HG02571 (cell line): Measurements from ENCODE around the gene CLDN14.

ENCODE experiments used
- ATAC-seq: cut with Tn5 transposase; IDR thresholded peaks from one replicate; pipeline ENCODE4 v1.9.1; 2021; ENCODE audit warnings: mild to moderate bottlenecking, moderate library complexity; ENCODE audit not compliant: unreplicated experiment

Gene CLDN14, protein sequence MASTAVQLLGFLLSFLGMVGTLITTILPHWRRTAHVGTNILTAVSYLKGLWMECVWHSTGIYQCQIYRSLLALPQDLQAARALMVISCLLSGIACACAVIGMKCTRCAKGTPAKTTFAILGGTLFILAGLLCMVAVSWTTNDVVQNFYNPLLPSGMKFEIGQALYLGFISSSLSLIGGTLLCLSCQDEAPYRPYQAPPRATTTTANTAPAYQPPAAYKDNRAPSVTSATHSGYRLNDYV

DNA sequence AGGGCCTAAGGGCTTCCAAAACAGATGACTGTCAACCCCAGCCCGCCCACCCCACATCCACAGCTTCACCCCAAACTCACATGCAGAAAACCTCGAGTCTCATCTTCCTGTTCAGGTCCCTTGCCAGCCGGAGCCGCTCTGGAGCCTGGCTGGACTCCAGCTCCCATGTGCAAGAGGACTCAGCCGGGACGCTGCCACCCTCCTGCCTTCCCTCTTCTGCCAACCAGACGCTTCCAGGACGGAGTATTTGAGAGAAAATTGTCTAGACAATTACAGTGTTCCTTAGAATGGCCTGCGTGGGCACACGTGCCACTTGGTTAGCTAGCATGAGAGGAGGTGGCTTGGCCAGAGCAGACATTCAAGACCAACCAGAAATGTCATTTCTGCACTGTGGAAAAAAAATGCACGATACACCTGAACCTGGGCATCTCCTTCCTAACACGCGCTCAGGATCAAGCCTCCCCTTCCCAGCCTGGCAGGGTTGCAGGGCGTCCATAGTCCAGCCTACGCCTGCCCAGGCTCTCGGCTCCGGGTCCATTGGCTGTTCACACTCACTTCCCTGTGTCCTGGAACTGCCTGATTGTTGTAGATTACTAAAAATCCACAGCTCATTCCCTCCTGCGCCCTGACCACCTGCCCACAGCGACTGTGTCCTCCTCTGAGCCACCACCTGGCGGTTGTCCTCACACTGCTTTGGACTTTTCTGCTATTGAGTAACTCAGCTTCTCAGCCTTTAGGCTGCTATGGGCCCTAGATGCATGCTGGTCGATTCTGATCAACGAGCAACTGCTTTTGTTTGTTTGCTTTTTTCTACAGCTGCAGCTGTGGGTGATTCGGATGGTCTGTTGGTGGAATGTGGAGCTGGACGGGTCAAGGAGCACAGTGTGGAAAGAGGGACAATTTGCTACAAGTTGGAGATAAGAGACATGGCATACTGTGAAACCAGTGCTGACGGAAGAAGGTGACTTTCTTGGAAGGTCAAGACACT is at the start of gene CLDN14:
Gene CLDN14, minus strand, starts transcription at position 708 of the 988 bp plus-strand sequence. CDS start 18,427 bp downstream, outside the sequence.
- ATAC-seq: no peak

DNA sequence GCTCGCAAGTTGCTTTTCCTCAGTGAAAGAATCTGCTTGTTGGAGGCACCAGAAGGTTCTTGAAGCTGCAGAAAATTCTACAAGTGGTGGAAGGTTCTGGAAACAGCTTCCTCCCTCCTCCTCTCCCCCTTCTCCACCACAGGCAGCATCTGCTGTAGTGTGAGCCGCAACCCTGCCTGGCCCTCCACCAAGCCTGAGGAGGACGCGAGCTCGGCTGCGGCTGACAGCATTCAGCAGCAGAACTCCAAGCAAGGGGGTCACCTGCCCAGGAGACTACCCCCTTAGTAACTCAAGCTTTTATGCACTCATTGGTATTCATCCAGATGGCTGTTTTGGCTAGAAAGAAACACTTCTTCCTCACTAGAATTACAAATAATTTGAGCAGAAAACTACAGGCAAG is 48.8 kb upstream of the CLDN14 start:
- ATAC-seq: no peak

DNA sequence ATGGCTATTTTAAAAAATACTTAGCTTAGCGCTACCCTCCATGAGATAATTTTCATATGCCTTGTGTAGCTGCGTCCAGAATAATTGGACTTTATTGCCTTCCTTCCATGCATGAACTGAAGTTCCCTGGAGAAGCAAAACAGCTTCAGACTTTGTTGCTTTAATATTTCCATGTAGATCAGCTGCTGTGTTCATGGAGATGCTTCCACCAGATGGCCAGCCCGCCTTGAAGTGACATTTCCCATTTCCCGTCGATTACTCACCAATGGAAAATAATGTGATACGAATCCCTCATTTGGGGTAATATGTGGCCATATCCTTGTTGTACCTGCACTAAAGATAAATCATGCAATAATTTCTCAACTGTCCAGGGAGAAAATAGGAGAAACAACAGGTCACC is 47.4 kb upstream of the CLDN14 start:
- ATAC-seq: no peak

DNA sequence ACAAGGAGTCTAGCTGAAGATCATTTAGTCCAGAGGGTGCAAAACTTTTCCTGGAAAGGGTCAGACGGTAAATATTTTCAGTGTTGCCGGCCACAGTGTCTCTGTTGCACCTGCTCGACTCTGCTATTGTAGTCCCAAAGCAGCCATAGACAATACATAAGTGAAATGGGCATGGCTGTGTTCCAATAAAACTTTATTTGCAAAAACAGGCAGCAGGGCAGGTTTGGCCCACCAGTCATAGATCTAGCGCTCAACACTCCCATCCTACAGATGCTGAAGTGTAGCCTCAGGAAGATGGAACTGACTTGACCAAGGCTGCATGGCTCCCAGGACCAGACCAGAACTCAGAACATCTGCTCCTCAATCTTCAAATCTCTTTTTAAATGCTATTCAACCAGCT is 46.2 kb upstream of the CLDN14 start:
- no peak for ATAC-seq

DNA sequence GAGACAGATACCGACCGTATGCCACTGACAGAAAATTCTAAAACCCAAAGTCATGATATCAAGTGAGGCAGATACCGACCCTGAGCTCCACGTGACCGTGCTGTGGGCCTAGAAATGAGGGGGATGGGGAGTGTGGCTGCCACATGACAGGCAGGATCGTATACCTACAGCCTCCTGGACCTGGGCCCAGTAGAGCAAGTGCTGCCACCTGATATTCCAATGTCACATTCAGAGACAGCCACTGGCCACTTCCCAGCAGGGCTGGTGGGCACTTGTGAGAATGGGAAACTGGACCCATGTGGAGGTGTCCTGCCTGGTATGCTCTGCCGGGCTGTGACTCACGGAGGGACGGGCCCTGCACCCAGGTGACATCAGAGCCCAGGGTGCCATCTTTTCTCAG is 44.6 kb upstream of the CLDN14 start:
- no peak for ATAC-seq

DNA sequence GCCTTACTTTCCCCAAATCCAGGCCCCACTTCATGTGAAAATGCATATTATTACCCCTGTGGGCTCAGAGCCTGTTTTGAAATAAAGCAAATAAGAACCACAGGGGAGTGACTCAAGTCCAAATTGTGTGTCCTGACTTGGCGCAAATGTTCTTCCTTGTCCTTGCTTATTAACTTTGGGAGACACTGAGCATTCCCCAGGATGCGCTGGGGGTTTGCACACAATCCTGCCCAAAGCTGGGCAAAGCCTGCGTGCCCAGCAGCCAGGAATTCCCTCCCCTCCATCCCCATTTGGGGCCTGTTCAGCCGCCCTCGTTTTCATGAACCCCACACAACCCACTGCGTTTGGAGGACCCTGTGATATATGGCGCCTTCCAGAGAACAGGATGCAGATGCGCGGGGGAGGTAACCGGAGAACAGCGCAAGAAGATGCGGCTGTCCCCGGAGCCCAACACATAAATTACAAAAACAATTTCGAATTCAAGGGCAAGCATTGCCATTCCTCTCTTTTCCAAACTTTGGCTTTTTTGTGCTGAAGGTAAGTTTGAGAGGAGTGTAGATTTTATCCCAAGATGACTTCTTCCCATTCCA is 42.4 kb upstream of the CLDN14 start:
- no peak for ATAC-seq

DNA sequence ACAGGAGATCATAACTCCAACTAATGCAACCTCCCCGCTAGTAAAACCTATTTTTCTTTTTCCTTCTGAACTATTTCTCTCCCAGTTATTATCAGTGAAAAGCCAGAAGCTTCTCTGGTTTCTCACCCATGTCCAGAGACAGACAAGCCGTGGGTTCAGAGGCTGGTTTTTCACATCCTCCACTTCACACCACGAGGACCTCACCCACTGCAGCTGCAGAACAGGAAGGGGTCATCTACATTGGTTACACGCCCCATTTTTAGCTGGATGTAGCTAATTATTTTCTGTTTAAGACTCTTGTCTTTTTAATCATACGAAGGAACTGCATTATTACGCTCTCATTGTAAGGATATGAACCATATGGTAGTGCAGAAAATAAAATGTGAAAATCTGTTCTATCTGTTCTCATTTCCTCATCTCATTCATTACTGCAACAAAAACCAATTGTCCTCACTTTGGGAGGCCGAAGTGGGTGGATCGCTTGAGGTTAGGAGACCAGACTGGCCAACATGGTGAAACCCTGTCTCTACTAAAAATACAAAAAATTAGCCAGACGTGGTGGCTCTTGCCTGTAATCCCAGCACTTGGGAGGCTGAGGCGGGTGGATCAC is 39.1 kb upstream of the CLDN14 start:
- ATAC-seq: no peak

DNA sequence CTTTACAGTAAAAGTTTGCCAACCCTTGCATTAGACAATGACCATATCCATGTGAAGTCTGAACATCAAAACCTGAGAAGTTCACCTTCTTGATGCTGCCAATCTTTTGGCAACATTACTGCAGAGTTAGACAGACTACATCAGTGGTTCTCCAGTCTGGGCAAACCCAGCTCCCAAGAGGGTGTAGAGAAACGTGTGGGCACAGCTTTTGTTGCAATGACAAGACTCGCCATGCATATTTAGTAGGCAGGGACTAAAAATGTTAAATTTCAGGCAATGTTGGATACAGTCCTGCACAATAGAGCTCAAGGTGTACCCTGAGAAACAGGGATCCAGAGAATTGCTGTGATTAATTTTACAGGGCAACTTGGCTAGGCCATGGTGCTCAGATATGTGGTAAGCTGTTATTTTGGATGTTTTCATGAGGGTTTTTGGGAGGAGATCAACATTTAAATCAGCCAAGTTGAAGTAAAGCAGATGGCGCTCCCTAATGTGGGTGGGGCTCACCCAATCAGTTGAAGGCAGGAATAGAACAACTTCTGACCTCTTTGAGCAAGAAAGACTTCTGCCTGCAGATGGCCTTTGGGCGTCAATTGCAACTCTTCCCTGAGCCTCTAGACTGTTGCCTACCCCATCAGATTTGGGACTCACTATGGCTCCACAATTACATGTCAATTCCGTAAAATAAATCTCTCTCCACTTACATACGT is 37.6 kb upstream of the CLDN14 start:
- ATAC-seq: no peak

DNA sequence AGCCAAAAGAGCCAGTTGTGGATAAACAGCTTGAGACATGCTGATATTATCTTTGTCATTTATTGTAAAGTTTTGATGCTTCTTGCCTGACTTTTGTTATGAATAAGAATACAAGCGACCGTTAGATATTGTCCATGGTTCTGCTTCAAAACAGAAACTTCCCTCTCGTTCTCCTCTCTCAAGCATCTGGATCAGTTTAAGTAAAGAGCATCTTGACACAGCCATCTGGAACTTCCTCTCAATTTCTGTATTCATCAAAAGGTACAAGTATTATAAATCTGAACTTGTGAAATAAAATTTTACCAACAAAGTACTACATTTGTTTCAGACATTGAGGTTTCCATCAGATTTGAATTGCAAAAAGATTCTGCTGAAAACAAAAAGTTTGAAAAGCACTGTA is 36.4 kb upstream of the CLDN14 start:
- no peak for ATAC-seq

DNA sequence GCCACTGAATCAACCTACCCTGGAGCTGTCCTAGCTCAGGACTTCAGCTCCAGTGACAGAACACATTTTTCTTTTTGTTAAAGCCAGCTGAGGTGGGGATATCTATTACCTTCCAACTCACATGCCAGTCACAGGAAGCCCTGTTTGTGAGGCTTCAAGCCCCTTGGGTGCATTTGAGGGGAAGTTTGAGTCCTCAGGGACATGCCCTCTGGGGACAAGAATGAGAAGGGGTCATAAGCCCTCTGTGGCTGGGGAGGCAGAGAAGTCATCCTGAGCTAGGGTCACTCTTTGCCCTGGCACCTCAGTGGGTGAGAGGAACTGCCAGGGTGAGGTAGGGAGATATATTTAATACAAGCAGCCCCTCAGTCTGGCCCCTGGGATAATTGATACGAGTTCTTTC is 33.5 kb upstream of the CLDN14 start:
- ATAC-seq: no peak

DNA sequence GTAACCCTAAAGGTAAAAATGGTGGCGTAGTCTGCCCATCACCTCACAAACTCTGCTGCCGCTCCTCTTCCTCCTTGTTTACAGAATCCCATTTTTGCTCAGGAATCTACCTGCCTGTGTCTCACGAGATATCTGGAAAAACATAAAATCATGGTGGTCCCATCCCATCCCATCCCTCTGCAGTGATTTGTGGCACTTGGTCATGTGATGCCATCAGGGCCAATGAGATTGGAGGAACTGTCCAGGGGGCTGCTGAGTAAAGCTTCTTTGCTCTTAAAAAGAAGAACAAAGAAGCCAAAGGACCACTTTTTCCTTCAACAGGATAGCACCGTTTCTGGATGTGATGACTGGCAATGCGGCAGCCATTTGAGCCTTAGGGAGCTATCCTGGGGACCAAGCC is 33.0 kb upstream of the CLDN14 start:
- ATAC-seq: no peak

DNA sequence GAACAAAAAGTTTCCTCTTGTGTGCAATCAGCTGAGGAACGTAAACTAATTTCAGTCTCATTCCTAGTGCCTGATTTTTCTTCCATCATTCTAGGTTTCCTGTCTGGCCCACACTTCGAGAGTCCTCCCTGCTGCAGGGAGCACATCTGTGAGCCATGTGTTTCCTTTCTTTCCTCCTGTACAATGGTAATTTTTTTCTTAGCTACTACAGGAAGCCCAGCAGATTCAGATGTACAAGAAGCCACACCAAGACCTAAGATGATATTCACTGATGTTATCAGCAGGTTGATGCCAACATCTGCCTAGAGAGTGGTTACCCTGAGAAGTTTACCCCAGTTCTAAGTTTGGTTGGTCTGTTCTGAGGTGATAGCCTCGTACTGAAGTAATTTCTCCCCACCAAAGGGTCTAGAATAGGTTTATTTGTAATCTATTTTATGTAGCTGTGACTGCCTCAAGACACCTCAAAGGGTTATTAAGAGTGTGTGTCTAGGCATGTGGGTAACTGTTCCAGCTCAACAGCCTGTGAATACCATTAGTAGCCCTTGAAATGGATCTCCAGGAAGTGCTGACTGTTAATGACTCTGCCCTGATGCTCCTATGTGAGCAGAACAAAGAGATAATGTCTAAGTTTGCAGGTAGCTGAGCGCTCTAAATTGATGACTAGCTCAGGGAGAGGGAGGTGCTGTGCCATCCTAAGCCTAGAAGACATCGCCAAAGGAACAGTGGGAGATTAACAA is 31.7 kb upstream of the CLDN14 start:
- no peak for ATAC-seq

DNA sequence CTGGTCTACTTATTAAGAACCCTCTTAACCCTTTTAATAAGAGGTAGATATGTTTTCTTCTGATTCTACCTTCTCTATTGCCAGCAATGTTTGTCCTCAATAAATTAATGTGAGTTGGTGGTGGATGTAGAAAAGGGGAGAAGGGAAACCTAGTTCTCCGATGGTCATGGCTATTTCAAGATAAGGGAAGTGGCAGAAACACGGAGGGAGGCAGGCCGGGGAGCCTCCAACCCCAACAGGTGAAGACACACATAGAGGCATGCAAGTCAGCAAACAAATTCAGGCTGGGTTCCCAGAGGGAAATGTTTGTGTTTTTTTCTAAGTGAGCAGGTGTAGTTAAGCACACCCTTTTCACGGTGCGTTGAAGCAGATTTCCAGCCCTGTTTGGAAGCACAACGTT is 31.0 kb upstream of the CLDN14 start:
- ATAC-seq: no peak

DNA sequence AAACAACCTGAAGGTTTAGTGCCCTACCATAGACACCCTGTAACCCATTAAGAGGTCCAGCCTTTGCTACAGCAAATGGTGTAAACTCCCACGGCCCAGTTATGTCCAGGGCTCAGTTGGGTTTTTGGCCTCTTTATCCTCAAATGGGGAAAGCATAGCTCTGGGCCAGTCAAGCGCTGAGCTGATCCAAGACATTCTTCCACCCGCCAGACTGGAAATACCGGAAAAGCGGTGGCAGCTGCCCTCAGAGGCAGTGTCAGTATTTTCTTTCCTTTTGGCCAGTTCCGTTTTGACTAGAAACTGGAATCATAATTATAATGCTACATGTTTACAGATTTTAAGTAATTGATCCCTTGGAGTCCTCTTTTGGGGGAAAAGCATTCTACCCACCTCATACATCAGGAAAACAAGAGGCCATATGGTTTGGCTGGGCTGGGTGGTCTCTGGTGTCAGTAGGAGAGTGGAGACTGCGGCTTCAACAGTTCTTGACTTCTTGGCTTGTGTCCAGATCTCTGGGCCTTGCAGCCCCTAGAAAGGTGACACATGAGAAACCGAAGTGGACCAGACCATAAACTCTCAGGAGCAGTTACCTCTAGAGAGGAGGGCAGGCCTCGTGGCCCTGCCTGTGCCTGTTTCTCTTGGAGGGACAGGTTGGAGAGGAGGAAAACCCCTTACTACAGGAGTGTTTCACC is 30.2 kb upstream of the CLDN14 start:
- ATAC-seq: no peak

DNA sequence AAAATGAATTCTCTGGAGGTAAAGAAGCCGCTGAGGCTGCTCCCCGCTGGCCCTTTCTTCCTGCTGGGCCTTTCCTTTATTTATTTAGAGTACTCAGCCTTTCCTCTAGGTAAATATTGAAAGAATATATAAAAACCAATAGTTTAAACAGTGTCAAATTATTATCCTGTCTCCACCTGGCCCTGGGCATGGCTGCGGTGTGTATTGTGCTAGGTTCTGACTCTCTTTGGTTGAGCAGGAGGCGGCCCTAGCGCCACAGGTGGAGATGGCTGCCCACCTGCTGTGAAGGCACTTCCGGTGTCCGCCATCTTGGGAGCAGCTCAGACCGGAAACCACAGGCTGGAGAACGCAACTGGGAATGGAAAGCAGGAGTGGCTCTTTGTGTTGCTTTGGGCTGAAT is 29.0 kb upstream of the CLDN14 start:
- ATAC-seq: no peak

DNA sequence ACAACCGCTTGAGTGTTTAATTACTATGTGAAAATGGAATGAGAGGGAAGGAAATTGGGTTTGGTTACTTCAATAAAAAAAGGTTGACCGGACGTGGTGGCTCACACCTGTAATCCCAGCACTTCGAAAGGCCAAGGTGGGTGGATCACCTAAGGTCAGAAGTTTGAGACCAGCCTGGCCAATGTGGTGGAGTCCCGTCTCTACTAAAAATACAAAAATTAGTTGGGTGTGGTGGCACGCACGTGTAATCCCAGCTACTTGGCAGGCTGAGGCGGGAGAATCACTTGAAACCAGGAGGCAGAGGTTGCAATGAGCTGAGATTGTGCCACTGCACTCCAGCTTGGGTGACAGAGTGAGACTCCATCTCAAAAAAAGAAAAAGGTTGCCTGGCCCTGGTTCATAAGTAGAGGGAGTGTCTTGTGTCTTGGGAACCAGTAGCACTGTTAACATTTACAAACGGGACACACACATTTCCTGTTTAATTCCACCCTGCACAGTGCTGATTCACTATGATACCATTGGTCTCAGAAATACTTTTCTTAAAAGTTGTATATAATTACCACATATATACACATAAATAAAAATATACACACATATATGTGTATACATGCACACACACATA is 27.6 kb upstream of the CLDN14 start:
- no peak for ATAC-seq

DNA sequence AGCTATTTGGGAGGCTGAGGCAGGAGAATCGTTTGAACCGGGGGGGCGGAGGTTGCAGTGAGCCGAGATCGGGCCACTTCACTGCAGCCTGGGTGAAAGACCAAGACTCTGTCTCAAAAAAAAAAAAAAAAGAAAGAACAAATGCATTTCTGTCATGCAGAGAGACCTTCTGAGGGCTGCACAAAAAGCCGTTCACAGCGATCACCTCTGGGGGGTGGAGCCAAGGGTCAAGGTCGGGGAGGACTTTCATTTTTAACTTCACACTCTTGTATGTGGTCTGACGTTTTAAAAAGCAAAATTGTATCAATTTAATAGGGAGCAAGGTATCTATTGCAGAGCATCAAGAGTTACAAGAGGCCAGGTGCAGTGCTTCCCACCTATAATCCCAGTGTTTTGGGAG is 26.6 kb upstream of the CLDN14 start:
- no peak for ATAC-seq

DNA sequence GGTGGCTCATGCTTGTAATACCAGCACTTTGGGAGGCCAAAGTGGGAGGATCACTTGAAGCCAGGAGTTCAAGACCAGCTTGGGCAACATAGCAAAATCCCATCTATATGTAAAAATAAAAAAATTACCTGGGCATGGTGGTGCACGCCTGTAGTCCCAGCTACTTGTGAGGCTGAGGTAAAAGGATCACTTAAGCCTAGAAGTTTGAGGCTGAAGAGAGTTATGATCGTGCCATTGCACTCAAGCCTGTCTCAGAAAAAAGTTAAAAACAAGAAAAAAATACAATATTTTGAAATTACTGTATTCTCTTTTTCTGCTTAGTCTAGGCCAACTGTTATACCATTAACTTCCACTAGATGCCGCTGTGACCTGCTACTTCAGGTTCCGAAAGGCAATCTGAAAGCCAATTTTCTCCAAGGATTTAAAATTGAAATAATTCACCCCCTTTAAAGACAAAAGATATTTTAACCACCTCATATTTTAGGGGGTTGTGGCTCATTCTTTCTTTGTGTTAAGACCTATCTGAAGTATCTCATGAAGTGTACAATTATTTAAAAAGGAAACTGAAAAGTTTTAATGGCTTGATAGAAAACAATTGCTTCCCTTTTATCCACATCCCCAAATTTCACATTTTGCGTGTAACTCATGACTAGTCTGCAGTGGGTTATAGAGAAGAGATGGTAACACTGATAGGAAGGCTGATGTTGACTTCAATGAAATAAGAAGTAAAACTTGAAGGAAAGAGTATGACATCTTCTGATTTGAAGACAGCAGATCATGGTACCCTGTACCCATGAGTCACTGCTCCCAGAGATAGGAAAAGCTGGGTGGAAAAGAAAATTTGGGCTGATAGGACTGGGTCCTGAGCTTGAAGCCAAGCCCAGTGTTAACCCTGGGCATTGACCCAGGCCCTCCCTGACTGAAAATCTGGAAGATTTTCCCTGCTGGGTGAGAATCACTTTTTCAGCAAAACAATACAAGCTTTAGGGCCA is 24.4 kb upstream of the CLDN14 start:
- ATAC-seq: no peak
